IMR-90 (cell line): ENCODE measurements around the gene CACNA1I. TPM values are rescaled to one million over a fixed set of nuclear protein-coding genes. Genes with fewer than 3 reads are reported as not detected.

ENCODE experiments used
- ATAC-seq: fragments of 200-7000 bp; cut with Tn5 transposase; 2 replicates; pipeline ENCODE4 v1.9.1; 2020; ENCODE audit warnings: low read depth, mild to moderate bottlenecking, moderate library complexity
- BruUV-seq: library from RNA; stranded (reverse); fragments of 400-500 nt; replicated peaks from 2 replicates; lab custom pipeline; 2021; lab: Mats Ljungman, UMichigan
- CTCF ChIA-PET: fragments of 300-600 bp; formaldehyde crosslinking; extraction: SDS; loops from one replicate; lab custom pipeline; 2021; ENCODE audit warnings: antibody characterized with exemption; lab: Yijun Ruan, JAX
- POLR2A ChIA-PET: fragments of 300-600 bp; sonication (Branson Sonifier 250); formaldehyde crosslinking; loops from one replicate; lab custom pipeline; 2022; ENCODE audit warnings: antibody characterized with exemption; ENCODE audit not compliant: unreplicated experiment; lab: Charles Lee
- DNase-seq: peaks from one replicate; pipeline ENCODE4 v3.0.0; 2013
- H2AFZ ChIP-seq: replicated peaks from 2 replicates; pipeline ENCODE3; 2013; ENCODE audit warnings: low read length, mild to moderate bottlenecking; ENCODE audit not compliant: poor library complexity
- H2AK5ac ChIP-seq: 2 replicates; pipeline ENCODE4 v1.6.1; 2013; ENCODE audit warnings: low read depth, low read length, inconsistent platforms
- H2AK9ac ChIP-seq: replicated peaks from 2 replicates; pipeline ENCODE3; 2013; ENCODE audit warnings: mild to moderate bottlenecking, low read depth, low read length, moderate library complexity; ENCODE audit not compliant: poor library complexity
- H2BK120ac ChIP-seq: 2 replicates; pipeline ENCODE4 v1.6.1; 2013; ENCODE audit warnings: low read depth, low read length, inconsistent platforms
- H2BK15ac ChIP-seq: 3 replicates; pipeline ENCODE4 v1.6.1; 2013; ENCODE audit warnings: low read depth, low read length, inconsistent platforms
- H2BK20ac ChIP-seq: 2 replicates; pipeline ENCODE4 v1.6.1; 2013; ENCODE audit warnings: low read depth, mild to moderate bottlenecking, inconsistent platforms, low read length, moderate library complexity
- H2BK5ac ChIP-seq: 2 replicates; pipeline ENCODE4 v1.6.1; 2013; ENCODE audit warnings: mild to moderate bottlenecking, low read depth, low read length, inconsistent platforms; ENCODE audit not compliant: poor library complexity, severe bottlenecking
- H3K14ac ChIP-seq: replicated peaks from 2 replicates; pipeline ENCODE4 v1.6.1; 2013; ENCODE audit warnings: low read depth, low read length, inconsistent platforms
- H3K18ac ChIP-seq: 2 replicates; pipeline ENCODE4 v1.6.1; 2013; ENCODE audit warnings: low read depth, low read length, control low read depth
- H3K23ac ChIP-seq: 2 replicates; pipeline ENCODE4 v1.6.1; 2013; ENCODE audit warnings: low read depth, low read length, inconsistent platforms
- H3K27ac ChIP-seq: 2 replicates; pipeline ENCODE4 v1.5.1; 2013; ENCODE audit warnings: mild to moderate bottlenecking, control low read depth, low read length; ENCODE audit not compliant: insufficient read depth
- H3K27me3 ChIP-seq: 2 replicates; pipeline ENCODE4 v1.6.1; 2013; ENCODE audit warnings: low read length; ENCODE audit not compliant: control insufficient read depth, insufficient read depth
- H3K36me3 ChIP-seq: 2 replicates; pipeline ENCODE4 v1.6.1; 2013; ENCODE audit warnings: low read length, mixed read lengths; ENCODE audit not compliant: control insufficient read depth, insufficient read depth
- H3K4ac ChIP-seq: 2 replicates; pipeline ENCODE4 v1.6.1; 2013; ENCODE audit warnings: low read depth, low read length, inconsistent platforms
- H3K4me1 ChIP-seq: 2 replicates; pipeline ENCODE4 v1.6.1; 2013; ENCODE audit warnings: low read length, mixed read lengths; ENCODE audit not compliant: control insufficient read depth, insufficient read depth
- H3K4me2 ChIP-seq: 2 replicates; pipeline ENCODE4 v1.6.1; 2013; ENCODE audit warnings: low read depth, mild to moderate bottlenecking, control low read depth, low read length, moderate library complexity
- H3K4me3 ChIP-seq: 2 replicates; pipeline ENCODE4 v1.5.1; 2013; ENCODE audit warnings: low read depth, mild to moderate bottlenecking, control low read depth, low read length, moderate library complexity; ENCODE audit not compliant: insufficient read depth
- H3K56ac ChIP-seq: 2 replicates; pipeline ENCODE4 v1.6.1; 2013; ENCODE audit warnings: low read length, inconsistent platforms; ENCODE audit not compliant: insufficient read depth; ENCODE audit errors: extremely low read depth
- H3K79me1 ChIP-seq, 2 experiments: 2 replicates each; pipeline ENCODE4 v1.6.1; 2013; ENCODE audit warnings: low read length in 2 of 2, inconsistent platforms in 1 of 2, low read depth in 1 of 2
- H3K9ac ChIP-seq: 2 replicates; pipeline ENCODE4 v1.6.1; 2013; ENCODE audit warnings: low read depth, low read length, control low read depth
- H3K9me1 ChIP-seq: 2 replicates; pipeline ENCODE4 v1.6.1; 2013; ENCODE audit warnings: low read length, inconsistent platforms; ENCODE audit not compliant: insufficient read depth
- H3K9me3 ChIP-seq: 2 replicates; pipeline ENCODE4 v1.6.1; 2013; ENCODE audit warnings: low read length; ENCODE audit not compliant: control insufficient read depth, insufficient read depth
- H4K20me1 ChIP-seq: 2 replicates; pipeline ENCODE4 v1.6.1; 2013; ENCODE audit warnings: low read length, inconsistent platforms; ENCODE audit not compliant: insufficient read depth
- H4K5ac ChIP-seq: 2 replicates; pipeline ENCODE4 v1.6.1; 2013; ENCODE audit warnings: mild to moderate bottlenecking, low read depth, low read length, control low read depth
- H4K8ac ChIP-seq, 2 experiments: 2 replicates each; pipeline ENCODE4 v1.6.1; 2013; ENCODE audit warnings: low read depth in 2 of 2, low read length in 2 of 2, control low read depth in 1 of 2, inconsistent platforms in 1 of 2
- H4K91ac ChIP-seq: 2 replicates; pipeline ENCODE4 v1.6.1; 2013; ENCODE audit warnings: low read depth, low read length, inconsistent platforms; ENCODE audit not compliant: insufficient read depth
- BHLHE40 ChIP-seq: fragments of 150-350 bp; IDR thresholded peaks from 2 replicates; pipeline ENCODE4 v1.6.1; 2016; ENCODE audit warnings: mild to moderate bottlenecking, low read depth, low read length
- CEBPB ChIP-seq: IDR thresholded peaks from 2 replicates; pipeline ENCODE4 v1.6.1; 2012; ENCODE audit warnings: low read depth, low read length, improper control_type of control experiment
- FOS ChIP-seq: fragments of 150-350 bp; IDR thresholded peaks from 2 replicates; pipeline ENCODE4 v1.6.1; 2016; ENCODE audit warnings: low read depth, low read length
- MAFK ChIP-seq: IDR thresholded peaks from 2 replicates; pipeline ENCODE4 v1.6.1; 2012; ENCODE audit warnings: low read depth, low read length, improper control_type of control experiment
- MAZ ChIP-seq: IDR thresholded peaks from 2 replicates; pipeline ENCODE4 v1.6.1; 2012; ENCODE audit warnings: low read depth, mild to moderate bottlenecking, low read length, improper control_type of control experiment, moderate library complexity, borderline replicate concordance
- MXI1 ChIP-seq: IDR thresholded peaks from 2 replicates; pipeline ENCODE4 v1.6.1; 2012; ENCODE audit warnings: low read depth, mild to moderate bottlenecking, low read length, moderate library complexity, borderline replicate concordance
- NFE2L2 ChIP-seq: fragments of 150-350 bp; IDR thresholded peaks from 2 replicates; pipeline ENCODE4 v1.6.1; 2016; ENCODE audit warnings: low read depth, mild to moderate bottlenecking, low read length
- POLR2A ChIP-seq: IDR thresholded peaks from 2 replicates; pipeline ENCODE4 v1.6.1; 2012; ENCODE audit warnings: mild to moderate bottlenecking, low read depth, low read length
- RAD21 ChIP-seq: IDR thresholded peaks from 2 replicates; pipeline ENCODE4 v1.6.1; 2012; ENCODE audit warnings: low read length, improper control_type of control experiment
- RCOR1 ChIP-seq: IDR thresholded peaks from 2 replicates; pipeline ENCODE4 v1.6.1; 2012; ENCODE audit warnings: mild to moderate bottlenecking, low read length, improper control_type of control experiment; ENCODE audit not compliant: insufficient replicate concordance
- RFX5 ChIP-seq: IDR thresholded peaks from 2 replicates; pipeline ENCODE4 v1.8.0; 2012; ENCODE audit warnings: low read depth, mild to moderate bottlenecking, low read length, moderate library complexity
- SMC3 ChIP-seq: fragments of 150-350 bp; IDR thresholded peaks from 2 replicates; pipeline ENCODE4 v1.6.1; 2016; ENCODE audit warnings: low read depth, mild to moderate bottlenecking, antibody characterized with exemption, low read length, moderate library complexity
- WGBS, 2 experiments: methylation state at CpG; one replicate each; pipeline versions ENCODE4 v1.1.5 to v1.1.7; 2013; ENCODE audit warnings: missing lambda C conversion rate in 2 of 2; ENCODE audit not compliant: insufficient read length in 1 of 2; ENCODE audit errors: extremely low coverage in 2 of 2; 5-methylcytosine and 5-hydroxymethylcytosine counted together
- dilution Hi-C: fragments of 300-500 bp; cut with HindIII; formaldehyde crosslinking; loops from one replicate; pipeline ENCODE4 v1.14.3; 2018; ENCODE audit warnings: low sequenced_read_pairs; ENCODE audit not compliant: unreplicated experiment
- in situ Hi-C: fragments of 300-500 bp; cut with MboI; formaldehyde crosslinking; loops from 3 replicates; pipeline ENCODE4 v1.14.3; 2019; ENCODE audit warnings: low sequenced_read_pairs, inconsistent platforms, mixed read lengths
- intact Hi-C: fragments of 100-400 bp; cut with micrococcal nuclease; formaldehyde crosslinking; loops from 2 replicates; pipeline ENCODE4 v1.10.0; 2022
- polyA plus RNA-seq, 3 experiments: library from polyadenylated mRNA; depleted of rRNA; stranded (reverse); fragments of >200 nt; gene quantifications; 2 replicates each; pipeline ENCODE4 v1.2.3, GENCODE V29; 2012; ENCODE audit warnings: low replicate concordance in 1 of 3
- total RNA-seq: library from RNA; depleted of rRNA; stranded (reverse); fragments of >200 nt; gene quantifications from 2 replicates; pipeline ENCODE4 v1.2.3, GENCODE V29; 2012
- TF ChIP-seq, protein P1 (sequence below): fragments of 150-350 bp; IDR thresholded peaks from 2 replicates; pipeline ENCODE4 v1.6.1; 2017; ENCODE audit warnings: mild to moderate bottlenecking, antibody characterized with exemption, low read length, low read depth
- TF ChIP-seq, protein P2 (sequence below): fragments of 150-350 bp; IDR thresholded peaks from 2 replicates; pipeline ENCODE4 v1.6.1; 2016; ENCODE audit warnings: low read depth, mild to moderate bottlenecking, low read length, moderate library complexity, borderline replicate concordance
- TF ChIP-seq, protein P3 (sequence below): conservative IDR thresholded peaks from 2 replicates; pipeline ENCODE4 v1.5.1; 2012; ENCODE audit warnings: mild to moderate bottlenecking, low read depth, low read length, improper control_type of control experiment

The CACNA1I gene
- total and polyA plus RNA-seq, 2 of the 4 experiments (the other 2 are of a cell fraction): under 0.01 to 0.02 TPM

DNA sequence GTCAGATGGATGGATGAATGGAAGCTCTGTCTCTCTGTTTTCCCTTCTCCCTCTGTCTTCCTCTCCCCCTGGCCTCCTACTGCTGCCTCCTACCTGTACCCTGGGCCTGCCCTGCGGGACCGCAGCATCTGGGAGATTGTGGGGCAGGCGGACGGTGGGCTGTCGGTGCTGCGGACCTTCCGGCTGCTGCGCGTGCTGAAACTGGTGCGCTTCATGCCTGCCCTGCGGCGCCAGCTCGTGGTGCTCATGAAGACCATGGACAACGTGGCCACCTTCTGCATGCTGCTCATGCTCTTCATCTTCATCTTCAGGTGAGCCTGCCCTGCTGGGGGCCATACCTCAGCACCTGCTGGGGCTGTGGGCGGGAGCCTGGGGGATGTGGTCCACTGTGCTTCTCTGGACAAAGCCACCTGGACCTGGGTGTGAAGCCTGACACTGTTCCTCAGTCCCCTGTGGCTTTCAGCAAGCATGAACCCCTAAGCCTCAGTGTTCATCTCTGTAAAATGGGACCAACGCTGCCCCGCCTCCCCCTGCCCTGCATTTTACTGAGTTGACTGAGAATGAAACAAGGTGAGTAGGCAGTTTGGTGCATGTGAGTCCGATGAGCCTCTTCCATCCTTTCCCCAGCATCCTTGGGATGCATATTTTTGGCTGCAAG lies 88.4 kb downstream of the CACNA1I start:
- no peak for TF ChIP-seq MXI1
- no peak for TF ChIP-seq POLR2A
- TF ChIP-seq, protein P1, sequence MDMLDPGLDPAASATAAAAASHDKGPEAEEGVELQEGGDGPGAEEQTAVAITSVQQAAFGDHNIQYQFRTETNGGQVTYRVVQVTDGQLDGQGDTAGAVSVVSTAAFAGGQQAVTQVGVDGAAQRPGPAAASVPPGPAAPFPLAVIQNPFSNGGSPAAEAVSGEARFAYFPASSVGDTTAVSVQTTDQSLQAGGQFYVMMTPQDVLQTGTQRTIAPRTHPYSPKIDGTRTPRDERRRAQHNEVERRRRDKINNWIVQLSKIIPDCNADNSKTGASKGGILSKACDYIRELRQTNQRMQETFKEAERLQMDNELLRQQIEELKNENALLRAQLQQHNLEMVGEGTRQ: no peak
- TF ChIP-seq MAZ: no peak
- no peak for TF ChIP-seq RFX5
- TF ChIP-seq BHLHE40: no peak
- no peak for TF ChIP-seq RCOR1
- TF ChIP-seq SMC3: no peak
- TF ChIP-seq, protein P2, sequence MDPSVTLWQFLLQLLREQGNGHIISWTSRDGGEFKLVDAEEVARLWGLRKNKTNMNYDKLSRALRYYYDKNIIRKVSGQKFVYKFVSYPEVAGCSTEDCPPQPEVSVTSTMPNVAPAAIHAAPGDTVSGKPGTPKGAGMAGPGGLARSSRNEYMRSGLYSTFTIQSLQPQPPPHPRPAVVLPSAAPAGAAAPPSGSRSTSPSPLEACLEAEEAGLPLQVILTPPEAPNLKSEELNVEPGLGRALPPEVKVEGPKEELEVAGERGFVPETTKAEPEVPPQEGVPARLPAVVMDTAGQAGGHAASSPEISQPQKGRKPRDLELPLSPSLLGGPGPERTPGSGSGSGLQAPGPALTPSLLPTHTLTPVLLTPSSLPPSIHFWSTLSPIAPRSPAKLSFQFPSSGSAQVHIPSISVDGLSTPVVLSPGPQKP: no peak
- no peak for TF ChIP-seq MAFK
- TF ChIP-seq, protein P3, sequence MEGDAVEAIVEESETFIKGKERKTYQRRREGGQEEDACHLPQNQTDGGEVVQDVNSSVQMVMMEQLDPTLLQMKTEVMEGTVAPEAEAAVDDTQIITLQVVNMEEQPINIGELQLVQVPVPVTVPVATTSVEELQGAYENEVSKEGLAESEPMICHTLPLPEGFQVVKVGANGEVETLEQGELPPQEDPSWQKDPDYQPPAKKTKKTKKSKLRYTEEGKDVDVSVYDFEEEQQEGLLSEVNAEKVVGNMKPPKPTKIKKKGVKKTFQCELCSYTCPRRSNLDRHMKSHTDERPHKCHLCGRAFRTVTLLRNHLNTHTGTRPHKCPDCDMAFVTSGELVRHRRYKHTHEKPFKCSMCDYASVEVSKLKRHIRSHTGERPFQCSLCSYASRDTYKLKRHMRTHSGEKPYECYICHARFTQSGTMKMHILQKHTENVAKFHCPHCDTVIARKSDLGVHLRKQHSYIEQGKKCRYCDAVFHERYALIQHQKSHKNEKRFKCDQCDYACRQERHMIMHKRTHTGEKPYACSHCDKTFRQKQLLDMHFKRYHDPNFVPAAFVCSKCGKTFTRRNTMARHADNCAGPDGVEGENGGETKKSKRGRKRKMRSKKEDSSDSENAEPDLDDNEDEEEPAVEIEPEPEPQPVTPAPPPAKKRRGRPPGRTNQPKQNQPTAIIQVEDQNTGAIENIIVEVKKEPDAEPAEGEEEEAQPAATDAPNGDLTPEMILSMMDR: no peak
- TF ChIP-seq CEBPB: no peak
- TF ChIP-seq RAD21: no peak
- no peak for TF ChIP-seq FOS
- no peak for TF ChIP-seq NFE2L2
- H3K4me1 ChIP-seq: no peaks in the 10 kb centered on the region
- CTCF ChIA-PET: no interaction called here
- no peak overlapping the region for H3K4ac ChIP-seq
- no peak overlapping the region for H2AK5ac ChIP-seq
- no peak overlapping the region for H2BK5ac ChIP-seq
- H3K56ac ChIP-seq: no peak overlapping the region
- no peak overlapping the region for H2AK9ac ChIP-seq
- in situ Hi-C loops (no loop called here), dilution Hi-C loops (no loop called here), intact Hi-C loops (no loop called here)
- H3K23ac ChIP-seq: no peak overlapping the region
- H3K36me3 ChIP-seq: no peaks in the 10 kb centered on the region
- no peaks in the 10 kb centered on the region for H3K79me1 ChIP-seq
- no peak overlapping the region for H3K4me2 ChIP-seq
- WGBS, 2 experiments: 91% methylated on average over 12 of the region's 18 CpGs; no CpG with 5 or more reads in 1 of the 2 experiments
- no peak overlapping the region for H2AFZ ChIP-seq
- no peak overlapping the region for H3K9ac ChIP-seq
- no peak overlapping the region for H3K27ac ChIP-seq
- no peak overlapping the region for H2BK120ac ChIP-seq
- no peak for ATAC-seq
- H4K20me1 ChIP-seq: no peaks in the 10 kb centered on the region
- H4K5ac ChIP-seq: no peak overlapping the region
- POLR2A ChIA-PET: no interaction called here
- no TSS peak for BruUV-seq
- H4K91ac ChIP-seq: no peak overlapping the region
- H3K18ac ChIP-seq: no peak overlapping the region
- H3K4me3 ChIP-seq: no peak overlapping the region
- H2BK20ac ChIP-seq: no peak overlapping the region
- H3K14ac ChIP-seq: no peak overlapping the region
- no peak overlapping the region for H4K8ac ChIP-seq
- H3K9me1 ChIP-seq: no peaks in the 10 kb centered on the region
- no peak for DNase-seq
- no peak overlapping the region for H2BK15ac ChIP-seq
- no peaks in the 10 kb centered on the region; the same call in 1 of the 2 replicates for H3K9me3 ChIP-seq
- H3K27me3 ChIP-seq: peaks cover 95% of the 10 kb centered on the region
